Urinary bladder (tissue), 4 donors: ENCODE measurements around the gene CDK18. TPM values are rescaled to one million over a fixed set of nuclear protein-coding genes. Genes with fewer than 3 reads are reported as not detected.

Experiments used
- DNase-seq: peaks from one replicate; pipeline ENCODE4 v3.0.0-alpha.2; 2015; ENCODE audit errors: extremely low spot score
- H3K27ac ChIP-seq: one replicate; pipeline ENCODE4 v1.5.1; 2013; ENCODE audit warnings: low read depth, mild to moderate bottlenecking, moderate library complexity
- H3K36me3 ChIP-seq: one replicate; pipeline ENCODE4 v1.6.1; 2013; ENCODE audit warnings: mild to moderate bottlenecking, moderate library complexity; ENCODE audit not compliant: insufficient read depth
- H3K4me1 ChIP-seq: one replicate; pipeline ENCODE4 v1.6.1; 2013; ENCODE audit warnings: mild to moderate bottlenecking, moderate library complexity; ENCODE audit not compliant: insufficient read depth
- H3K4me3 ChIP-seq: one replicate; pipeline ENCODE4 v1.5.1; 2013; ENCODE audit warnings: low read depth, low read length
- WGBS: extraction: QIAGEN DNeasy Blood & Tissue Kit; methylation state at CpG from one replicate; pipeline ENCODE4 v1.1.7; 2013; 5-methylcytosine and 5-hydroxymethylcytosine counted together
- polyA plus RNA-seq: library from polyadenylated mRNA; stranded (reverse); fragments of 200-250 nt; gene quantifications from one replicate; pipeline ENCODE4 v1.2.3, GENCODE V29; 2013
- total RNA-seq: library from RNA; depleted of rRNA; stranded (reverse); fragments of >200 nt; gene quantifications from one replicate; pipeline ENCODE4 v1.2.3, GENCODE V29; 2014
- donor health status: healthy with polysubstance abuse.
- donor health status: healthy.

Gene CDK18
- total and polyA plus RNA-seq, 2 donors = 3.5 to 6.0 TPM

DNA sequence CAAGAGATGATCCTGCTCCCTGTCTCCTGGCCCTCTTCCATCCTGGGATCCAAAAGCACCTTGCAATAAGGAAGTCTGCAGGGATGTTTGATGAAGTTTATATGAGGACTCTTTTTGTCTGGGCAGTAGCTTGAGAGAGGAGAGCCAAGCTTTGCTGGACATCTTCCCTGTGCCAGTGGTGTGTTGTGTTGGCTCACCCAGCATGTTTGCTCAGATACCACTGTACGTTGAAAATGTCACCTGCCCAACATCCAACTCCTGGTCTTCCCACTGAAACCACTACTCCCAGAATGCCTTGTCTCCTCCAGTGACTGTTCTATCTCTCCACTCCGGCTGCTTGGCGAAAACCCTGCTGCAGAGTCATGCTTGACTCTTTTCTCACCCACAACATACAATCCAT, 12.8 kb downstream of the CDK18 start:
- Histone ChIP-seq H3K4me3 (no peak overlapping the region), H3K36me3 (no peaks in the 10 kb centered on the region), H3K27ac (no peak overlapping the region), H3K4me1 (no peaks in the 10 kb centered on the region)
- no peak for DNase-seq
- WGBS = 67% methylated on average over 3 of the region's 3 CpGs

DNA sequence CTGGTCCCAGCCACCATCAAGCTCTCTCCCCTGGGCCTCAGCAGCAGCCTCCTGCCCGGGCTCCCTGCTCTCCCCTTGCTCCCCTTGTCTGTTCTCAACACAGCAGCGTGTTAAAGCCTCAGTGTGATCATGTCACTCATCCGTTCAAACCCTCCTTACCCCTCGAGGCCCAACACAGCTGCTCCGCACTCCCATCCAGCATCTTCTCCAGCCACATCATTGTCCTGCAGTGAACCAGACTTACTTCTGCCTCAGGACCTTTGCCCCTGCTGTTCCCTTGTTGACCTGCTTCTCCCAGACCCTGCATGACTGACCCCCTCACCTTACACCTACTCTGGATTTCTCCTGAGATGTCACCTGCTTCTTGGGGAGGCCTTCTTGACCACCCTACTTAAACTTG, 13.3 kb downstream of the CDK18 start:
- 89% methylated on average over 5 of the region's 5 CpGs for WGBS
- DNase-seq = no peak
- Histone ChIP-seq H3K36me3 (no peaks in the 10 kb centered on the region), H3K27ac (no peak overlapping the region), H3K4me3 (no peak overlapping the region), H3K4me1 (no peaks in the 10 kb centered on the region)

- Histone ChIP-seq H3K4me1 (no peaks in the 10 kb centered on the region), H3K27ac (no peak overlapping the region), H3K36me3 (no peaks in the 10 kb centered on the region), H3K4me3 (no peak overlapping the region)
- WGBS = 85% methylated on average over 8 of the region's 8 CpGs
- DNase-seq = no peak
Observed at GRCh38 chr1:205518661-205519540, 14.4 kb downstream of the CDK18 start.

DNA sequence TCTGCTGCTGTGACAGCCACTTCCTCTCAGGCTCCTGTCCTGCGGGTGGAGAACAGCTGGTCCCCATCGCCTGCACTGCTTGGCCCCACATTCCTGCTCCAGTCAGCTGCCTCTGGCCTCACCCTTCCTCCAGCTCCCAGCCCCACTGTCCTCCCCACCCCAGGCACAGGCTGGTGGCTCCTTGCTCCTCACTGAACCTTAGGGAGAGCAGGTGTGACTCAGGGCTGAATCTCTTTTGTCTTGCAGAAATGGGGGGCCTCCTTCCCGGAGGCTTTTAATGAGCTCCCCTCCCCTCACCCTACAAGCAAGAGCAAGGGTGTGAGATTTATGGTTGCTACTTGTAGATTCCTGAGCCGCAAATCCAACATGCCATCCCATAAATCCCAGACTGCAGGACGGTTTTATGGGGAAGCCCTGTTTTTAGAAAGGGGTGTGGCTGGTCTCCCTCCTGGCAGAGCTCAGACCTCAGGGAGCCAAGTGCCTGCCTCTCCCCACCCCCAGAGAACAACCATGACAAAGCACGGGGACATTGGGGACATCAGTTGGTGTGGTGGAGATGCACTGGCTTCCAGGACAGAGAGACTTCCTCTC, 15.2 kb downstream of the CDK18 start:
- WGBS = 12% methylated on average over 6 of the region's 6 CpGs
- no peaks in the 10 kb centered on the region for H3K36me3 ChIP-seq
- no peaks in the 10 kb centered on the region for H3K4me1 ChIP-seq
- no peak overlapping the region for H3K4me3 ChIP-seq
- no peak overlapping the region for H3K27ac ChIP-seq
- no peak for DNase-seq

DNA sequence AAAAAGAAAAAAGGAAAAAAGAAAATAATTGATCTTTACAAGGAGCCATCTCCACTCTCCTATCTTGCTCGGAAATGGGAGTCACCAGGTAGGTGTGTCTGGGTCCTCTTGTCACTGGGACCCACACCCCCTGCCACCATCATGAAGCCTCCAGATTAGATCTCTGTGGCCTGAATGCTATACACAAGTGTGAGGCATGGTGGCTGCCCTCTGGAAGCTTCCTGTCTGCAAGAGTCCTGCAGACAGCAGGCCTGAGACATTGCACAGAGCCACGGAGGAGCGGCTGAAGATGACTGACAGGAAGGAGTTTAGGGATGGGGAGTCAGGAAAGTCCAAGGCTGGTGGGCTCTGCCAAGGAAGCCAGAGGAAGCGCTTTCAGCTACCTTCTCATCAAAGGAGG, 16.2 kb downstream of the CDK18 start:
- no peaks in the 10 kb centered on the region for H3K4me1 ChIP-seq
- 99% methylated on average over 4 of the region's 4 CpGs for WGBS
- no peak for DNase-seq
- H3K4me3 ChIP-seq = no peak overlapping the region
- no peak overlapping the region for H3K27ac ChIP-seq
- H3K36me3 ChIP-seq = no peaks in the 10 kb centered on the region

DNA sequence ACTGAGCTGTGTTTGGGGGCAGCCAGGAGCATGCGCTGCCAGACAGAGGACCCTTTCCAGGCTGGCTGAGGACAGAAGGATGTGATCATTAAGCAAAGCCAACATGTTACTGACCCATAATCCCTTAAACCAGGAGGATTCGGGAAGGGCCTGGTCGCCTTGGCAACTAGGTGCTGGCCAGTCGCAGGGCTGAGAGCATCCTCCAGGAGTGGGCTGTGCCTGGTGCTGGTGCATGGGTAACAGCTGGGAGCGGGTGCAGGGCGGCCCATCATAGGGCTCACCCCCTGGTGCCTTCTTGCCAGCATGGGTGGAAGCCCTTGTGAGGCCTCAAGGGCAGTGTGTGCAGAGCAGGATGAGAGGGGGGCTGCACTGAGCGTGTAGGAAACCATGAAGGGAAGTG, 17.2 kb downstream of the CDK18 start:
- Histone ChIP-seq H3K36me3 (no peaks in the 10 kb centered on the region), H3K4me3 (no peak overlapping the region), H3K4me1 (no peaks in the 10 kb centered on the region), H3K27ac (no peak overlapping the region)
- WGBS = 77% methylated on average over 7 of the region's 7 CpGs
- DNase-seq = no peak

DNA sequence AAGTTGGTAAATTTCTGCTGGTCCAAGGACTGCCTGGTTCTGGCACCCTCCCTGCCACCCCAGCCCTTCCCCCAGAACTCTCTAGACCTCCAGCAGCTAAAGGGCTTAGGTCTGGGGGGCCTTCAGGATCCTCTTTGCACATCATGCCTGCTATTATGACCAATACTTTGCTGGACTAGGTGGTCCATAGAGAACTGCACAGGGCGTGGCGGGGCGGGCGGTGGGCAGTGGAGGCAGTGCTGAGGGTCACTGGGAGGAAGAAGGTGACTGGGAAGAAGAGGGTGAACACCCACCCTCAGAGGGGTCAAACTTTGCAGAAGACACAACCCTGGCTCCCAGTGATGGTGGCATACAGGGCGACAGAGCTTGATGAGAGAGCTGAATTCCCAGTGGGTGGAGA, 18.2 kb downstream of the CDK18 start:
- Histone ChIP-seq H3K36me3 (no peaks in the 10 kb centered on the region), H3K27ac (no peak overlapping the region), H3K4me3 (no peak overlapping the region), H3K4me1 (no peaks in the 10 kb centered on the region)
- WGBS = 98% methylated on average over 5 of the region's 5 CpGs
- DNase-seq = no peak

GRCh38 chr1:205523261-205523890, 18.9 kb downstream of the CDK18 start:
- Histone ChIP-seq H3K4me3 (no peak overlapping the region), H3K36me3 (no peaks in the 10 kb centered on the region), H3K27ac (no peak overlapping the region), H3K4me1 (no peaks in the 10 kb centered on the region)
- WGBS = 81% methylated on average over 16 of the region's 16 CpGs
- no peak for DNase-seq

- Histone ChIP-seq H3K36me3 (no peaks in the 10 kb centered on the region), H3K4me1 (no peaks in the 10 kb centered on the region), H3K27ac (no peak overlapping the region), H3K4me3 (no peak overlapping the region)
- WGBS = 55% methylated on average over 16 of the region's 16 CpGs
- no peak for DNase-seq
Observed at GRCh38 chr1:205523891-205524793, 19.7 kb downstream of the CDK18 start.

GRCh38 chr1:205524794-205525101, 20.3 kb downstream of the CDK18 start:
- H3K36me3 ChIP-seq = no peaks in the 10 kb centered on the region
- H3K4me1 ChIP-seq = no peaks in the 10 kb centered on the region
- 80% methylated on average over 4 of the region's 4 CpGs for WGBS
- no peak overlapping the region for H3K4me3 ChIP-seq
- no peak overlapping the region for H3K27ac ChIP-seq
- no peak for DNase-seq

GRCh38 chr1:205525495-205526285, 21.2 kb downstream of the CDK18 start:
- 88% methylated on average over 18 of the region's 18 CpGs for WGBS
- no peak overlapping the region for H3K4me3 ChIP-seq
- H3K36me3 ChIP-seq = no peaks in the 10 kb centered on the region
- H3K27ac ChIP-seq = no peak overlapping the region
- no peaks in the 10 kb centered on the region for H3K4me1 ChIP-seq
- DNase-seq = no peak

DNA sequence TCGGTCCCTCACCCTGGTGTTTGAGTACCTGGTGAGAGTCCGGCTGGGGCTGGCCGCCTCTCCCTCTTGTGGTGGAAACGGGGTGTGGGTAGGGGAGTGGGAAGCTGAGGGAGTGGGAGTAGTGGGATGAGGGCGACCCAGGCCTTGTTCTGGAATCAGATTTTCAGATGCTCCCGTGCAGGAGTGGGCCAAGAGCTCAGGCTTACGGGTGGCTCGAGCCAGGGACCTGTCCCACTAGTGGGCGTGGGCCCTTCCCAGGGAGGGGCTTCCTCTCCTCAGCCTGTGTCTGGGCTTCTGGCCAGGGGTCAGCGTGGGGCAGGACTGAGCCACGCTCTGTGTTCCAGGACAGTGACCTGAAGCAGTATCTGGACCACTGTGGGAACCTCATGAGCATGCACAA, 22.0 kb downstream of the CDK18 start:
- no peak overlapping the region for H3K4me3 ChIP-seq
- H3K4me1 ChIP-seq = no peaks in the 10 kb centered on the region
- no peaks in the 10 kb centered on the region for H3K36me3 ChIP-seq
- no peak overlapping the region for H3K27ac ChIP-seq
- WGBS = 78% methylated on average over 11 of the region's 11 CpGs
- no peak for DNase-seq

- Histone ChIP-seq H3K4me3 (no peak overlapping the region), H3K27ac (no peak overlapping the region), H3K36me3 (no peaks in the 10 kb centered on the region), H3K4me1 (no peaks in the 10 kb centered on the region)
- DNase-seq = no peak
- 54% methylated on average over 4 of the region's 4 CpGs for WGBS
Observed at GRCh38 chr1:205527931-205528330, 23.5 kb downstream of the CDK18 start.
